Endothelial cell (in vitro differentiated cells): ENCODE data around the gene MTERF1. TPM values are rescaled to one million over a fixed set of nuclear protein-coding genes. Genes with fewer than 3 reads are reported as not detected.

Experiments
- DNase-seq: peaks from one replicate; pipeline ENCODE4 v3.0.0; 2021; ENCODE audit warnings: low spot score
- H3K27ac Mint-ChIP-seq: one replicate; pipeline ENCODE4 v1.8.0; 2021; ENCODE audit warnings: mixed read lengths, inconsistent platforms; ENCODE audit not compliant: unreplicated experiment
- H3K27me3 Mint-ChIP-seq: one replicate; pipeline ENCODE4 v1.8.0; 2021; ENCODE audit warnings: mild to moderate bottlenecking, moderate library complexity, mixed read lengths, inconsistent platforms; ENCODE audit not compliant: unreplicated experiment
- H3K36me3 Mint-ChIP-seq: one replicate; pipeline ENCODE4 v1.8.0; 2021; ENCODE audit warnings: mild to moderate bottlenecking, low read depth, mixed read lengths, inconsistent platforms; ENCODE audit not compliant: unreplicated experiment
- H3K4me1 Mint-ChIP-seq: one replicate; pipeline ENCODE4 v1.8.0; 2021; ENCODE audit warnings: mild to moderate bottlenecking, mixed read lengths, inconsistent platforms; ENCODE audit not compliant: unreplicated experiment
- H3K4me3 Mint-ChIP-seq: one replicate; pipeline ENCODE4 v1.8.0; 2021; ENCODE audit warnings: mild to moderate bottlenecking, mixed read lengths, inconsistent platforms; ENCODE audit not compliant: unreplicated experiment
- H3K9me3 Mint-ChIP-seq: one replicate; pipeline ENCODE4 v1.8.0; 2021; ENCODE audit warnings: mixed read lengths, inconsistent platforms; ENCODE audit not compliant: unreplicated experiment
- total RNA-seq: library from RNA; stranded (reverse); fragmentation: NEBNext Ultra II Directional; extraction: Animal tissue kit (Norgen Biotek cat#: 25700); gene quantifications from one replicate; pipeline ENCODE4 v1.2.1, GENCODE V29; 2021; ENCODE audit not compliant: unreplicated experiment
- TF ChIP-seq, protein P1 (sequence below): fragments of 200-600 bp; sonication (generic); IDR thresholded peaks from one replicate; pipeline ENCODE4 v1.5.0; 2021; ENCODE audit warnings: antibody characterized with exemption; ENCODE audit not compliant: unreplicated experiment

MTERF1 gene
- total RNA-seq, 1 donor from 2014 or later = 14.8 TPM

- TF ChIP-seq, protein P1, sequence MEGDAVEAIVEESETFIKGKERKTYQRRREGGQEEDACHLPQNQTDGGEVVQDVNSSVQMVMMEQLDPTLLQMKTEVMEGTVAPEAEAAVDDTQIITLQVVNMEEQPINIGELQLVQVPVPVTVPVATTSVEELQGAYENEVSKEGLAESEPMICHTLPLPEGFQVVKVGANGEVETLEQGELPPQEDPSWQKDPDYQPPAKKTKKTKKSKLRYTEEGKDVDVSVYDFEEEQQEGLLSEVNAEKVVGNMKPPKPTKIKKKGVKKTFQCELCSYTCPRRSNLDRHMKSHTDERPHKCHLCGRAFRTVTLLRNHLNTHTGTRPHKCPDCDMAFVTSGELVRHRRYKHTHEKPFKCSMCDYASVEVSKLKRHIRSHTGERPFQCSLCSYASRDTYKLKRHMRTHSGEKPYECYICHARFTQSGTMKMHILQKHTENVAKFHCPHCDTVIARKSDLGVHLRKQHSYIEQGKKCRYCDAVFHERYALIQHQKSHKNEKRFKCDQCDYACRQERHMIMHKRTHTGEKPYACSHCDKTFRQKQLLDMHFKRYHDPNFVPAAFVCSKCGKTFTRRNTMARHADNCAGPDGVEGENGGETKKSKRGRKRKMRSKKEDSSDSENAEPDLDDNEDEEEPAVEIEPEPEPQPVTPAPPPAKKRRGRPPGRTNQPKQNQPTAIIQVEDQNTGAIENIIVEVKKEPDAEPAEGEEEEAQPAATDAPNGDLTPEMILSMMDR = no peak
- DNase-seq = no peak
- Mint-ChIP-seq H3K27me3 (no peaks in the 10 kb centered on the region), H3K27ac (no peak overlapping the region), H3K36me3 (no peaks in the 10 kb centered on the region), H3K4me3 (no peak overlapping the region), H3K9me3 (no peaks in the 10 kb centered on the region), H3K4me1 (no peaks in the 10 kb centered on the region)
Measured at GRCh38 chr7:91916051-91916440, 35.5 kb upstream of the MTERF1 start.

DNA sequence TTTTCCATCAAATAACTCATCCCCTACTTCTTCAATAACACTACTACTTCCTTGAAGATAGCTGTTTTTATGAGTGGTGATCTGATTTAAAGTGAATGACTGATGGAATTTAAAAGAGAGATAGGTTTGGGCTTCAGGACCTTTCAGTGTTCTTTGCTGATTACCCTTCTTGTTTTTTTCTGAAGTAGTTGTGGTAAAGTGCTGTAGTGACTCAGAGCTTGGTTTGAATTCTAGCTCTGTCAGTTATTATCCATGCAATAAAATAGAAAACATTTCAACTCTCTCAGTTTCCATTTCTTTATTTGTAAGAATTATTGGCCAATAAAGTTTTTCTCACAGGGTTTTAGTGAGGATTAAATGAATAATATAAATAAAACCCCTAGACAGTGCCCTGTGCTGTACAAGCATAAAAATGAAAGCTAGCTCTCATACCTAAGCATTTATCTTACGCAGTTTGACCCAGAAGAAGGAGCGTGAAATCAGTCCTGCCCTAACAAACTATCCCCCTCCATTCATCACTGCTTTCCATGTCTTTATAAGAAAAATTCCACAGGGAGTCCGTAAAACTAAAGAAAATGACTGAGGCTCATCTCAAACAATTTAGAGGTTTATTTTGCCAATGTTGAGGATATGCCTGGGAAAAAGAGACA, 35.0 kb upstream of the MTERF1 start:
- no peaks in the 10 kb centered on the region for H3K4me1 Mint-ChIP-seq
- no peaks in the 10 kb centered on the region for H3K36me3 Mint-ChIP-seq
- H3K4me3 Mint-ChIP-seq = no peak overlapping the region
- H3K27me3 Mint-ChIP-seq = no peaks in the 10 kb centered on the region
- no peak for DNase-seq
- TF ChIP-seq, protein P1 = no peak
- H3K27ac Mint-ChIP-seq = no peak overlapping the region
- H3K9me3 Mint-ChIP-seq = no peaks in the 10 kb centered on the region

GRCh38 chr7:91913612-91914011, 33.1 kb upstream of the MTERF1 start:
- H3K4me3 Mint-ChIP-seq = no peak overlapping the region
- TF ChIP-seq, protein P1 = no peak
- H3K9me3 Mint-ChIP-seq = no peaks in the 10 kb centered on the region
- H3K36me3 Mint-ChIP-seq = peaks cover 3% of the 10 kb centered on the region
- DNase-seq = no peak
- no peak overlapping the region for H3K27ac Mint-ChIP-seq
- peaks cover 2% of the 10 kb centered on the region for H3K27me3 Mint-ChIP-seq
- H3K4me1 Mint-ChIP-seq = peaks cover 7% of the 10 kb centered on the region

DNA sequence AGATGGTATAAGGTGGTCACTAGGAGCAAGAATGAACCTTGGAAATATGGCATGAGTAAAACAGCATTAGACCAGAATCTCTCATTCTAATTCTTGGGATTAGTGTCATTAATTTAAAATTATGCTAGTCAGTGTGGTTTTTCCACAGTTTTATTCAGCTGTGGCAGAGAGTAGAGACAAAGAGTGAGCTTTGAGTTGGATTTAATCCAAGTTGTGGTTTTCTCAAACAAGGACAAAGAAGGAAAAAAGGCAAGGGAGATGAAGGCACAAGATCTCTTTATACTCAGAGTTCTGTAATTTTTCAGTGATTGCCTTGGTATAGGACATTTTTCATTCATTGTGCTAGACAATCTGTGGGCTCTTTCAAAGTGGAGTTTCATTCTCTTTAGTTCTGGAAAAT, 32.0 kb upstream of the MTERF1 start:
- H3K4me3 Mint-ChIP-seq = no peak overlapping the region
- H3K27ac Mint-ChIP-seq = no peak overlapping the region
- TF ChIP-seq, protein P1 = no peak
- H3K4me1 Mint-ChIP-seq = peaks cover 7% of the 10 kb centered on the region
- DNase-seq = no peak
- H3K9me3 Mint-ChIP-seq = no peaks in the 10 kb centered on the region
- H3K36me3 Mint-ChIP-seq = peaks cover 3% of the 10 kb centered on the region
- H3K27me3 Mint-ChIP-seq = peaks cover 2% of the 10 kb centered on the region

GRCh38 chr7:91911121-91911520, 30.6 kb upstream of the MTERF1 start:
- Mint-ChIP-seq H3K4me3 (no peak overlapping the region), H3K4me1 (peaks cover 7% of the 10 kb centered on the region), H3K36me3 (peaks cover 3% of the 10 kb centered on the region), H3K27ac (no peak overlapping the region), H3K27me3 (peaks cover 2% of the 10 kb centered on the region), H3K9me3 (no peaks in the 10 kb centered on the region)
- DNase-seq = no peak
- TF ChIP-seq, protein P1 = no peak
